Measurements from ENCODE around the gene PRKD2. TPM values are rescaled to one million over a fixed set of nuclear protein-coding genes. Genes with fewer than 3 reads are reported as not detected.
"Not testable (repeated sequence)": the region's sequence is repeated elsewhere in the genome, so short reads cannot be mapped to it uniquely, and the experiment has no call there.

The PRKD2 gene
- total RNA-seq, 1 experiment from 2014 or later = 100 TPM

GRCh38 chr19:46714444-46715106 is 2.3 kb downstream of the PRKD2 start (continued):
- TF ChIP-seq, protein P1, sequence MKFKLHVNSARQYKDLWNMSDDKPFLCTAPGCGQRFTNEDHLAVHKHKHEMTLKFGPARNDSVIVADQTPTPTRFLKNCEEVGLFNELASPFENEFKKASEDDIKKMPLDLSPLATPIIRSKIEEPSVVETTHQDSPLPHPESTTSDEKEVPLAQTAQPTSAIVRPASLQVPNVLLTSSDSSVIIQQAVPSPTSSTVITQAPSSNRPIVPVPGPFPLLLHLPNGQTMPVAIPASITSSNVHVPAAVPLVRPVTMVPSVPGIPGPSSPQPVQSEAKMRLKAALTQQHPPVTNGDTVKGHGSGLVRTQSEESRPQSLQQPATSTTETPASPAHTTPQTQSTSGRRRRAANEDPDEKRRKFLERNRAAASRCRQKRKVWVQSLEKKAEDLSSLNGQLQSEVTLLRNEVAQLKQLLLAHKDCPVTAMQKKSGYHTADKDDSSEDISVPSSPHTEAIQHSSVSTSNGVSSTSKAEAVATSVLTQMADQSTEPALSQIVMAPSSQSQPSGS (CRISPR knock-in tag; IDR thresholded peaks at IDR 0.05; ENCODE audit: borderline replicate concordance, low read depth) = no peak
- no peak for TF ChIP-seq HMGA2 (CRISPR knock-in tag; IDR thresholded peaks at IDR 0.05)

DNA sequence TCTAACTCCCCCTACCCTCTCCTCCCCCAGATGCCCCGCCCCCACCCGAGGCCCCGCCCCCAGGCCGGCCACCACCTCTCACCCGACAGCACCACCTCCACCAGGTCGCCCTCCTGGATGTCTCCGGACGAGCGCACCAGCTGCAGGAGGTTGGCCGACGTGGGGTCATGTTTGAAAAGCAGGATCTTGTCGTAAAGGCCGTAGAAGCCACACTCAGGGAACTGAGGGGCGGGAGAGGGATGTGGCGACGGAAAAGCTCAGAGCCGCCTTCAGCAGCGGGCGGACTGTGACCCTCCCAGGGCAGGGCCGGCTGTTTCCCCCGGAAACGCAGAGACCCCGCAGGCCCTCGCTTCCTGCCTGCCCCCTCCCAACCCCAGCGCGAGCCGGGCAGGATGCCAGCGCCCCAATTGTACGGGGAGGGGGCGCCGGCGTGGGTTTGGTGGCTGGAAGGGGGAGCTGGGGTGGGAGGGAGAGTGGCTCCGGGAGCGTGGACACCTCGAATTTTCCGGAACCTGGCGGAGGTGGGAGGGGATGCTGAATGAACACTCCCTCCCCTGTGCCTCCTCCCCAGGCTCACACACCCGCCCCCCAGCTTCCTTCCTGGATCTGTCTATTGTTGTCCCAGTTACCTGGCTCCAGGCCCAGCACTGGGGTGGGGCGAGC is 3.0 kb downstream of the PRKD2 start:
- peaks cover 8% of the 10 kb centered on the region for H3K36me3 Mint-ChIP-seq

GRCh38 chr19:46712768-46713338 is 4.1 kb downstream of the PRKD2 start:
- peaks cover 19% of the 10 kb centered on the region for H3K4me1 Mint-ChIP-seq
- CTCF ChIA-PET = interaction anchor here (1.7 to 2.1 kb wide), 3 partner anchors 11 to 96 kb away, joined by 5 to 12 read pairs (median 9); no protein-coding TSS in a partner anchor
- not testable (repeated sequence) for H3K9me3 Mint-ChIP-seq

More for the DNA sequence above, 3.0 kb downstream of the PRKD2 start:
- TF ChIP-seq RORB (CRISPR knock-in tag; IDR thresholded peaks at IDR 0.05) (no peak), HMGXB4 (CRISPR knock-in tag; IDR thresholded peaks at IDR 0.05) (0 out of 2 replicates have a peak, but pooled peaks have one; percentile 58), SP1 (CRISPR knock-in tag; conservative IDR thresholded peaks at IDR 0.05) (peak; percentile 45; the same call in 1 of the 2 replicates), KAT7 (CRISPR knock-in tag; IDR thresholded peaks at IDR 0.05; ENCODE audit: borderline replicate concordance) (no peak), JAZF1 (CRISPR knock-in tag; IDR thresholded peaks at IDR 0.05) (no peak), ZNF219 (CRISPR knock-in tag; IDR thresholded peaks at IDR 0.05; ENCODE audit: borderline replicate concordance) (no peak), TCF7 (CRISPR knock-in tag; IDR thresholded peaks at IDR 0.05; ENCODE audit: low read depth) (no peak), FOXK1 (CRISPR knock-in tag; IDR thresholded peaks at IDR 0.05) (peak; percentile 59; the same call in 1 of the 2 replicates), ETV6 (CRISPR knock-in tag; IDR thresholded peaks at IDR 0.05) (peak; percentile 92), FOXJ3 (CRISPR knock-in tag; IDR thresholded peaks at IDR 0.05; ENCODE audit: borderline replicate concordance) (no peak), ZNF425 (CRISPR knock-in tag; conservative IDR thresholded peaks at IDR 0.05) (no peak), GRHL2 (CRISPR knock-in tag; IDR thresholded peaks at IDR 0.05; ENCODE audit: insufficient replicate concordance, severe bottlenecking) (no peak), SMAD3 (CRISPR knock-in tag; IDR thresholded peaks at IDR 0.05; ENCODE audit: borderline replicate concordance) (no peak), RELA (CRISPR knock-in tag; IDR thresholded peaks at IDR 0.05; ENCODE audit: borderline replicate concordance) (no peak)
- TF ChIP-seq, protein P2, sequence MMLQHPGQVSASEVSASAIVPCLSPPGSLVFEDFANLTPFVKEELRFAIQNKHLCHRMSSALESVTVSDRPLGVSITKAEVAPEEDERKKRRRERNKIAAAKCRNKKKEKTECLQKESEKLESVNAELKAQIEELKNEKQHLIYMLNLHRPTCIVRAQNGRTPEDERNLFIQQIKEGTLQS (CRISPR knock-in tag; conservative IDR thresholded peaks at IDR 0.05) = no peak
- TF ChIP-seq, protein P3, sequence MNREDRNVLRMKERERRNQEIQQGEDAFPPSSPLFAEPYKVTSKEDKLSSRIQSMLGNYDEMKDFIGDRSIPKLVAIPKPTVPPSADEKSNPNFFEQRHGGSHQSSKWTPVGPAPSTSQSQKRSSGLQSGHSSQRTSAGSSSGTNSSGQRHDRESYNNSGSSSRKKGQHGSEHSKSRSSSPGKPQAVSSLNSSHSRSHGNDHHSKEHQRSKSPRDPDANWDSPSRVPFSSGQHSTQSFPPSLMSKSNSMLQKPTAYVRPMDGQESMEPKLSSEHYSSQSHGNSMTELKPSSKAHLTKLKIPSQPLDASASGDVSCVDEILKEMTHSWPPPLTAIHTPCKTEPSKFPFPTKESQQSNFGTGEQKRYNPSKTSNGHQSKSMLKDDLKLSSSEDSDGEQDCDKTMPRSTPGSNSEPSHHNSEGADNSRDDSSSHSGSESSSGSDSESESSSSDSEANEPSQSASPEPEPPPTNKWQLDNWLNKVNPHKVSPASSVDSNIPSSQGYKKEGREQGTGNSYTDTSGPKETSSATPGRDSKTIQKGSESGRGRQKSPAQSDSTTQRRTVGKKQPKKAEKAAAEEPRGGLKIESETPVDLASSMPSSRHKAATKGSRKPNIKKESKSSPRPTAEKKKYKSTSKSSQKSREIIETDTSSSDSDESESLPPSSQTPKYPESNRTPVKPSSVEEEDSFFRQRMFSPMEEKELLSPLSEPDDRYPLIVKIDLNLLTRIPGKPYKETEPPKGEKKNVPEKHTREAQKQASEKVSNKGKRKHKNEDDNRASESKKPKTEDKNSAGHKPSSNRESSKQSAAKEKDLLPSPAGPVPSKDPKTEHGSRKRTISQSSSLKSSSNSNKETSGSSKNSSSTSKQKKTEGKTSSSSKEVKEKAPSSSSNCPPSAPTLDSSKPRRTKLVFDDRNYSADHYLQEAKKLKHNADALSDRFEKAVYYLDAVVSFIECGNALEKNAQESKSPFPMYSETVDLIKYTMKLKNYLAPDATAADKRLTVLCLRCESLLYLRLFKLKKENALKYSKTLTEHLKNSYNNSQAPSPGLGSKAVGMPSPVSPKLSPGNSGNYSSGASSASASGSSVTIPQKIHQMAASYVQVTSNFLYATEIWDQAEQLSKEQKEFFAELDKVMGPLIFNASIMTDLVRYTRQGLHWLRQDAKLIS (CRISPR knock-in tag; IDR thresholded peaks at IDR 0.05; ENCODE audit: borderline replicate concordance) = no peak
- TF ChIP-seq, protein P4, sequence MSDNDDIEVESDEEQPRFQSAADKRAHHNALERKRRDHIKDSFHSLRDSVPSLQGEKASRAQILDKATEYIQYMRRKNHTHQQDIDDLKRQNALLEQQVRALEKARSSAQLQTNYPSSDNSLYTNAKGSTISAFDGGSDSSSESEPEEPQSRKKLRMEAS (CRISPR knock-in tag; IDR thresholded peaks at IDR 0.05) = peak; percentile 61; the same call in 1 of the 2 replicates
- Mint-ChIP-seq H3K27ac (peak overlapping the region; percentile 98), H3K27me3 (ENCODE audit: low read depth) (no peaks in the 10 kb centered on the region), H3K4me3 (peak overlapping the region; percentile 95), H3K4me1 (peaks cover 24% of the 10 kb centered on the region), H3K9me3 (no peaks in the 10 kb centered on the region)
- DNase-seq (ENCODE audit: low spot score) (peak; percentile 82), ATAC-seq (peak; percentile 43)
- ChIA-PET POLR2A (interaction anchor here (0.6 to 2.0 kb wide), 5 partner anchors 10 to 945 kb away, joined by 3 to 8 read pairs (median 4); partner anchors contain the start of genes CALM3 and SIX5), CTCF (interaction anchor here (0.5 to 3.9 kb wide), 17 partner anchors 8 to 897 kb away, joined by 3 to 32 read pairs (median 5); partner anchors contain the start of genes DACT3 and FKRP)

More at GRCh38 chr19:46712768-46713338, 4.1 kb downstream of the PRKD2 start:
- ATAC-seq; H3K27ac Mint-ChIP-seq; H3K27me3 Mint-ChIP-seq (ENCODE audit: low read depth); POLR2A ChIA-PET; DNase-seq (ENCODE audit: low spot score): not testable (repeated sequence)
- peaks cover 11% of the 10 kb centered on the region for H3K36me3 Mint-ChIP-seq
- H3K4me3 Mint-ChIP-seq = peak overlapping the region; percentile 95
